Tibial nerve (tissue), 4 donors: Measurements from ENCODE around the gene TCF4.

Experiments
- EP300 ChIP-seq, 2 donors: sonication (generic); formaldehyde crosslinking; IDR thresholded peaks; one replicate each; pipeline ENCODE4 v1.6.1; 2017; ENCODE audit warnings: antibody characterized with exemption in 2 of 2, mild to moderate bottlenecking in 1 of 2
- TF ChIP-seq, protein P1 (sequence below), 5 experiments: fragments of 200-600 bp in 3 of 5; fragments of 450-650 bp in 2 of 5; sonication (generic) in 3 of 5; IDR thresholded peaks; one replicate each; pipeline ENCODE4 v1.5.1; 2016 to 2019; ENCODE audit warnings: antibody characterized with exemption in 5 of 5, mild to moderate bottlenecking in 3 of 5, moderate library complexity in 2 of 5

- TF ChIP-seq, protein P1, sequence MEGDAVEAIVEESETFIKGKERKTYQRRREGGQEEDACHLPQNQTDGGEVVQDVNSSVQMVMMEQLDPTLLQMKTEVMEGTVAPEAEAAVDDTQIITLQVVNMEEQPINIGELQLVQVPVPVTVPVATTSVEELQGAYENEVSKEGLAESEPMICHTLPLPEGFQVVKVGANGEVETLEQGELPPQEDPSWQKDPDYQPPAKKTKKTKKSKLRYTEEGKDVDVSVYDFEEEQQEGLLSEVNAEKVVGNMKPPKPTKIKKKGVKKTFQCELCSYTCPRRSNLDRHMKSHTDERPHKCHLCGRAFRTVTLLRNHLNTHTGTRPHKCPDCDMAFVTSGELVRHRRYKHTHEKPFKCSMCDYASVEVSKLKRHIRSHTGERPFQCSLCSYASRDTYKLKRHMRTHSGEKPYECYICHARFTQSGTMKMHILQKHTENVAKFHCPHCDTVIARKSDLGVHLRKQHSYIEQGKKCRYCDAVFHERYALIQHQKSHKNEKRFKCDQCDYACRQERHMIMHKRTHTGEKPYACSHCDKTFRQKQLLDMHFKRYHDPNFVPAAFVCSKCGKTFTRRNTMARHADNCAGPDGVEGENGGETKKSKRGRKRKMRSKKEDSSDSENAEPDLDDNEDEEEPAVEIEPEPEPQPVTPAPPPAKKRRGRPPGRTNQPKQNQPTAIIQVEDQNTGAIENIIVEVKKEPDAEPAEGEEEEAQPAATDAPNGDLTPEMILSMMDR (IDR thresholded peaks at IDR 0.05) = no peak
- TF ChIP-seq EP300 (IDR thresholded peaks at IDR 0.05) = no peak
These were observed 78.2 kb downstream of the TCF4 start for GRCh38 chr18:55509631-55510324.
